ENCODE measurements around the gene PTPN9. TPM values are rescaled to one million over a fixed set of nuclear protein-coding genes. Genes with fewer than 3 reads are reported as not detected.

PTPN9 gene
- total RNA-seq, 1 experiment from 2014 or later = 19.2 TPM

DNA sequence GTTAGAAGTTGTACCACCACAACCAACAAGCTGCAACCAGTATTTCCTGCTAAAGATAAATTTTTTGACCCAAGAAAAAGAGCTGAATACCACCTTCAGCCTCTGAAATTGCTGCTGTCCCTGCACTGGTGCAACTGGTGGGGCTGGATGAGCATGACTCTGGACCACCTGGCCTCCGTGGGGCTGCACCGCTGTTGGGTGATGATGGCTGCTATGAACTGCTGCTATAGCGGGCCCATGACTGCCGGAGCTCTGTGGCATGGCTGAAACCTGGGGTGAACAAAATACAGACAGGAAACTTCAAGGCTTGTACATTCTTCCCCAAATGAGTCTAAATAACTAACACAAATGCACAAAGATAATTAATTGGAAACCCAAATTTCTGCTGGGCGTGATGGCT lies 156.6 kb downstream of the PTPN9 start:
- DNase-seq (ENCODE audit: low read depth) = no peak

GRCh38 chr15:75420698-75421097 lies 158.4 kb downstream of the PTPN9 start:
- DNase-seq (ENCODE audit: low read depth) = peak; percentile 5

DNA sequence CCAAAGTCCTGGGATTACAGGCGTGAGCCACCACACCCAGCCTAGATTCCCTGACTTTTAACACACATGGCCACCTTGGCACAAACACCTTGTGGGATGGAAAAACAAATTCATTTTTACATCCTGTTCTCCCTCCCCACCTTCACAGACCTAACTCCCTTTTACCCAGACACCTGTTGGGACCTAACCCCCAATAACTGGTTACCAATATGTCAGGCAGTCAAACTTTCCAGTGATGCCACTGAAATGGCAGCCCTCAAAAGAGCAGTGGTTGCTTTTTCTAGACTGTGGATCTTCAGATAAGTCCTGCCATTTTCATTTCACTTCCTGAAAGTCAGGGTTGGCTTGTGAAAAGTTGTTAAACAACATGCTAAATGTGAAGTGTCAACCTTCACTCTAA lies 162.5 kb downstream of the PTPN9 start:
- no peak for DNase-seq (ENCODE audit: low read depth)

Other genes with a start within 250 kb of the PTPN9 start
- gene COMMD4, start 243.3 kb downstream of the PTPN9 start, total RNA-seq (2014; rRNA removed; shearing (Covaris generic)) = 94.9 and 127 TPM in 2 replicates
- 0.91 TPM in 1 of 2 replicates, not detected in the other for gene NEIL1, start 232.3 kb downstream of the PTPN9 start, total RNA-seq (2014; rRNA removed; shearing (Covaris generic))
- 23.3 and 33.7 TPM in 2 replicates for gene MAN2C1, start 210.7 kb downstream of the PTPN9 start, total RNA-seq (2014; rRNA removed; shearing (Covaris generic))
- gene SIN3A, start 127.6 kb downstream of the PTPN9 start, total RNA-seq (2014; rRNA removed; shearing (Covaris generic)) = 38.5 and 39.7 TPM in 2 replicates
- 26.6 and 32.1 TPM in 2 replicates for gene SNUPN, start 46.4 kb upstream of the PTPN9 start, total RNA-seq (2014; rRNA removed; shearing (Covaris generic))
- gene IMP3, start 60.9 kb upstream of the PTPN9 start, total RNA-seq (2014; rRNA removed; shearing (Covaris generic)) = 93.7 and 148 TPM in 2 replicates
- 8.2 and 10.6 TPM in 2 replicates for gene SNX33, start 68.6 kb upstream of the PTPN9 start, total RNA-seq (2014; rRNA removed; shearing (Covaris generic))
- 3.4 and 8.2 TPM in 2 replicates for gene CSPG4, start 133.5 kb upstream of the PTPN9 start, total RNA-seq (2014; rRNA removed; shearing (Covaris generic))

All from M059J (cell line).